ENCODE results near the gene TMPRSS11D. TPM values are rescaled to one million over a fixed set of nuclear protein-coding genes. Genes with fewer than 3 reads are reported as not detected.

The TMPRSS11D gene
- total and polyA plus RNA-seq, 2 of the 8 experiments (the other 6 are each of a cell fraction or from before 2014, with no cell fraction given), result not detected

DNA sequence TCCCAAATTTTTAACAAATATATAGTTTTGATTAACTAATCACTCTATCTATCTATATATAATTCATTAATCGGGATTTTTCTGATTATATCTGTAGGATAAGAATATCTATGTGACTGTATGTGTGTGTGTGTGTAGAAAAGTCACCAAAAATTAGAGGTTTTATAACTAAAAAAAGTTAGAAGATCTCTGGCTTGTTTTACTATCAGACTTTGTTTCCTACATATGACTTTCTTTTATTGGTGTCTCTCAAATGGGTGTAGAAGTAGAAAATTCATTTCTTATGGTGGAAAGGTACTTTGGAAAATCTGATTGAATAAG lies 26.7 kb upstream of the TMPRSS11D start:
- Histone ChIP-seq H4K8ac (ENCODE audit: extremely low read depth, insufficient read depth, low read length) (no peak overlapping the region), H3K27ac (ENCODE audit: low read depth, low read length) (no peak overlapping the region), H3K14ac (ENCODE audit: insufficient read length) (no peak overlapping the region), H3K79me1 (ENCODE audit: low read depth, low read length) (no peaks in the 10 kb centered on the region), H3K4ac (replicated peaks; ENCODE audit: insufficient read length, low read depth, low read length) (no peak overlapping the region), H2BK120ac (replicated peaks; ENCODE audit: low read depth, low read length) (no peak overlapping the region), H2AK5ac (ENCODE audit: low read depth, low read length) (no peak overlapping the region), H2BK15ac (ENCODE audit: low read length) (no peak overlapping the region), H4K5ac (ENCODE audit: insufficient read length, low read depth, low read length) (no peak overlapping the region), H3K4me2 (ENCODE audit: insufficient read depth in 1 of 2, low read depth in 2 of 2, low read length in 2 of 2) (no peak overlapping the region), H3K9me3 (ENCODE audit: insufficient read depth in 2 of 2, low read depth in 1 of 2, low read length in 1 of 2) (no peaks in the 10 kb centered on the region), H3K18ac (ENCODE audit: extremely low read depth, low read length) (no peak overlapping the region), H2AFZ (ENCODE audit: low read length) (no peak overlapping the region), H3K23ac (ENCODE audit: insufficient read length) (no peak overlapping the region), H3K79me2 (ENCODE audit: control insufficient read depth in 1 of 2, insufficient read depth in 2 of 2, low read length in 2 of 2) (no peaks in the 10 kb centered on the region), H3K4me1 (replicated peaks in 1 of 4; ENCODE audit: control insufficient read depth in 3 of 4, insufficient read depth in 4 of 4, low read length in 3 of 4) (no peaks in the 10 kb centered on the region), H3K23me2 (ENCODE audit: low read depth, low read length) (no peaks in the 10 kb centered on the region), H4K20me1 (replicated peaks in 1 of 2; ENCODE audit: control insufficient read depth in 1 of 2, insufficient read depth in 2 of 2, low read length in 2 of 2) (no peaks in the 10 kb centered on the region), H3K9ac (replicated peaks in 1 of 4; ENCODE audit: extremely low read depth in 1 of 4, low read depth in 3 of 4, low read length in 3 of 4) (no peak overlapping the region), H3K4me3 (ENCODE audit: extremely low read depth in 1 of 4, insufficient read depth in 2 of 4, low read depth in 3 of 4, low read length in 4 of 4) (no peak overlapping the region), H3K27me3 (replicated peaks in 1 of 4; ENCODE audit: control insufficient read depth in 3 of 4, extremely low read depth in 1 of 4, insufficient read depth in 3 of 4, low read length in 3 of 4) (no peaks in the 10 kb centered on the region), H2BK5ac (ENCODE audit: low read depth, low read length) (no peak overlapping the region), H2BK12ac (ENCODE audit: low read depth, low read length) (no peak overlapping the region), H4K91ac (replicated peaks; ENCODE audit: insufficient read length, low read length) (no peak overlapping the region), H3K56ac (replicated peaks; ENCODE audit: insufficient read length, low read depth, low read length) (no peak overlapping the region), H2BK20ac (ENCODE audit: low read length) (no peak overlapping the region), H3K36me3 (ENCODE audit: control insufficient read depth in 2 of 4, insufficient read depth in 4 of 4, low read length in 3 of 4) (no peaks in the 10 kb centered on the region)
- FAIRE-seq (no peak), DNase-seq (ENCODE audit: low read depth in 1 of 2, low spot score in 2 of 2) (no peak)
- POLR2A ChIA-PET (ENCODE audit: partially characterized antibody), result interaction anchor here (1.0 kb wide), 1 partner anchor 187 kb away, joined by 3 read pairs; no protein-coding TSS in a partner anchor
- TF ChIP-seq POLR2A (IDR thresholded peaks at IDR 0.05; ENCODE audit: control extremely low read depth in 1 of 2, low read depth in 2 of 2, low read length in 2 of 2) (no peak), SRF (IDR thresholded peaks at IDR 0.05; ENCODE audit: low read depth, low read length) (no peak), BACH1 (IDR thresholded peaks at IDR 0.05; ENCODE audit: low read length) (no peak)
- WGBS, 2 experiments (ENCODE audit: extremely low coverage in 1 of 2, insufficient coverage in 1 of 2, insufficient read length in 1 of 2, insufficient replicate concordance in 2 of 2, low coverage in 1 of 2, low lambda C conversion rate in 2 of 2, missing lambda C conversion rate in 1 of 2), result 14% methylated on average over 1 of the region's 1 CpG; no CpG with 5 or more reads in 1 of the 2 experiments
- CTCF ChIA-PET (ENCODE audit: partially characterized antibody), result interaction anchor here (0.8 to 5.2 kb wide), 26 partner anchors 11 to 265 kb away, joined by 3 to 56 read pairs (median 4); partner anchors contain the start of gene UBA6
